Activated CD4-positive, alpha-beta memory T cell treated with anti-CD3 and anti-CD28 coated beads, Interleukin-2, amount 10 ng/mL, durations not matched to agents 7 days and 5 days (primary cell): ENCODE measurements around the gene SPDYE3. TPM values are rescaled to one million over a fixed set of nuclear protein-coding genes. Genes with fewer than 3 reads are reported as not detected.
A peak's percentile ranks its signal among the peaks of the same experiment; 100 is the strongest.
"Not testable (repeated sequence)": the region's sequence is repeated elsewhere in the genome, so short reads cannot be mapped to it uniquely, and the experiment has no call there.

ENCODE experiments used
- CTCF ChIA-PET: fragments of 350-600 bp; sonication (Branson Sonifier 250); formaldehyde crosslinking; loops from one replicate; lab custom pipeline; 2021; ENCODE audit warnings: antibody characterized with exemption, inconsistent platforms; lab: Charles Lee
- POLR2A ChIA-PET: fragments of 350-600 bp; sonication (Branson Sonifier 250); formaldehyde crosslinking; loops from one replicate; lab custom pipeline; 2021; ENCODE audit warnings: antibody characterized with exemption; lab: Charles Lee
- DNase-seq: peaks from one replicate; pipeline ENCODE4 v3.0.0-alpha.2; 2020
- H3K27ac Mint-ChIP-seq: one replicate; pipeline ENCODE4 v1.8.0; 2021; ENCODE audit warnings: mild to moderate bottlenecking, mixed read lengths
- H3K27me3 Mint-ChIP-seq: one replicate; pipeline ENCODE4 v1.8.0; 2021; ENCODE audit warnings: mixed read lengths
- H3K36me3 Mint-ChIP-seq: one replicate; pipeline ENCODE4 v1.8.0; 2021; ENCODE audit warnings: low read depth, mixed read lengths
- H3K4me1 Mint-ChIP-seq: one replicate; pipeline ENCODE4 v1.8.0; 2021; ENCODE audit warnings: mixed read lengths
- H3K4me3 Mint-ChIP-seq: one replicate; pipeline ENCODE4 v1.8.0; 2021; ENCODE audit warnings: mild to moderate bottlenecking, mixed read lengths
- H3K9me3 Mint-ChIP-seq: one replicate; pipeline ENCODE4 v1.8.0; 2021; ENCODE audit warnings: mixed read lengths
- total RNA-seq, 2 experiments: library from RNA; stranded (reverse); gene quantifications; one replicate each; pipeline ENCODE4 v1.2.3, GENCODE V29; 2021

Gene SPDYE3
- total RNA-seq, 2 experiments from 2014 or later, result not detected

DNA sequence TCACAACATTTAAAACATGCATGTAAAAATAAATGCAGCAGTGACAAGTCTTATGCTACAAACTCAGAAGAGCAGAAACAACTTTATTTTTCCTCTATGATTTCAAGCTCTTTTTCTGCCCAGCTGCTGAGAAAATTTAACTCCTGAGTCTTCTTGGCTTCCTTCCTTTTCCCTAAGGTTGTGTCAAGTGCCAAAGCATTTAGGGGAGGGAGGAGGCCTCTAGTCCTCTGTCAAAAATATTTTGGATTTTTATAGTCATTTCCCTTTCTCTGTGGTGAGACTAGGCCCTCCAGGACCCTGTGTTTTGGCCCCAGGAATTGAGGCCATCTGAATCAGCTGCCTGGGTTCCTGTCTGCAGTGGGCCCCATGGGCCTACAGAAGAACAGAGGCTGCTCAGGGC is 39.4 kb downstream of the SPDYE3 start:
- peaks cover 45% of the 10 kb centered on the region for H3K4me1 Mint-ChIP-seq
- H3K36me3 Mint-ChIP-seq, result peaks cover 66% of the 10 kb centered on the region
- DNase-seq, result no peak
- H3K27ac Mint-ChIP-seq, result no peak overlapping the region
- no peak overlapping the region for H3K4me3 Mint-ChIP-seq
- H3K27me3 Mint-ChIP-seq, result no peaks in the 10 kb centered on the region
- ChIA-PET POLR2A (interaction anchor here (0.7 to 1.4 kb wide), 4 partner anchors 12 to 126 kb away, joined by 3 read pairs; no protein-coding TSS in a partner anchor), CTCF (interaction anchor here (0.8 to 3.1 kb wide), 3 partner anchors 12 to 214 kb away, joined by 3 to 8 read pairs (median 4); no protein-coding TSS in a partner anchor)
- no peaks in the 10 kb centered on the region for H3K9me3 Mint-ChIP-seq

DNA sequence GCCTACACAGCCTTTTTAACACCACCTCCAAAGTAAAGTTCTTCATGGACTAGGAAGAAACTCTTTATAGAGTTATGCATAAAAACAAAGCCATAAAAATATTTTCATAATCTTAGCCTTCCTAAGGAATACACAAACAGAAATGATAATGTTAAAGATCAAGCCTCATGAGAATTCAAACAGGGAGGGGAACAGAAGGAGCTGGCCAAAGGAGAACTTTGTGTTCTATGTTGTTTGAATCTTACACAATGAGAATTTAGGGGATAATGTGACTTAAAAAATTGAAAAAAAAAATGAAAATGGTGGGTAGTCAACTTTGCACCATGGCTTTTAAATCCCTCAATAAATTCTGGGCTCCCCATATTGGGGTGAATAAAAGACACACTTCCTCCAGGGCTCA is 41.3 kb downstream of the SPDYE3 start:
- Mint-ChIP-seq H3K36me3 (peaks cover 62% of the 10 kb centered on the region), H3K4me3 (no peak overlapping the region), H3K27me3 (no peaks in the 10 kb centered on the region), H3K27ac (no peak overlapping the region), H3K9me3 (no peaks in the 10 kb centered on the region), H3K4me1 (peaks cover 46% of the 10 kb centered on the region)
- ChIA-PET CTCF (no interaction called here), POLR2A (no interaction called here)
- DNase-seq, result no peak

DNA sequence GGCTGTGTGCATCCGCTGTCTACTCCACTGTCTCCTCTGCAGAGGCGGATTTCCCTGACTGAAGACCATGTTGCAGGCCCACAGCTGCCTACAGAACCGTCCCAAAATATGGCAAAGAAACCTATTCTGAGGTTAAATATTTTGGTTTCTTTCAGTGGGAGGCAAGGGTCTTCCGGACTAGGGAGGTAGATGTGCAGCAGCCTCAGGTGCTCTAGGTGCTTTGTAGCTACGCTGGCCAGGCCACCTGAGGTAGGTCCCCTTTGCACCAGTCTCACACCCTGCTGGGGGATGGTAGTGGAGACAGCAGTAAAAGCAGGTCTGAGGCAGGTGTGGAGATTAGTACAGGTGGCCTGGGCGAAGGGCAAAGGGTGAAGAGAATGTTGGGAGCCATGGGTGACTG is 42.3 kb downstream of the SPDYE3 start:
- DNase-seq, result no peak
- Mint-ChIP-seq H3K36me3 (peaks cover 61% of the 10 kb centered on the region), H3K27me3 (no peaks in the 10 kb centered on the region), H3K27ac (peak overlapping the region; percentile 37), H3K4me1 (peaks cover 38% of the 10 kb centered on the region), H3K9me3 (no peaks in the 10 kb centered on the region), H3K4me3 (no peak overlapping the region)
- ChIA-PET CTCF (no interaction called here), POLR2A (no interaction called here)

DNA sequence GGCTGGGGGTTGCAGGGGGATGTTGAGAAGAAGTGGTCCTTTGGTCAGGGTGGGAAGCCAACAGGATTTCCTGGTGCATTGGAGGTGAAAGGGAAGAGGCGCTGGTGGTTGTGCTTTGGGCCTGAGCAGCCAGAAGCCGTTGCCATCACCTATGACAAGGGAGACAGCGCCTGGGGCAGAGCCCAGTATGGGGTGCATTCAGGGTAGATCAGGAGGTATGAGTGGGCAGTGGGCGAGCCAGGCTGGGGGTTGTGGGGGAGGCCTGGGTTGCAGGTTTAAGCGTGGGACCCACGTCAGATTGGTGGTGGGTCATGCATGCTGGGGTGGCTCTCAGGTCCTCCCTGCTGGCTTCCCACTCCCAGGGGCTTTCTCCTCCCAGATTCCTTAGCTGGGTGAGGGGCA is 44.2 kb downstream of the SPDYE3 start:
- Mint-ChIP-seq H3K9me3 (no peaks in the 10 kb centered on the region), H3K4me3 (peak overlapping the region; percentile 38), H3K4me1 (peaks cover 30% of the 10 kb centered on the region), H3K27me3 (no peaks in the 10 kb centered on the region), H3K36me3 (peaks cover 61% of the 10 kb centered on the region), H3K27ac (peak overlapping the region; percentile 80)
- CTCF ChIA-PET, result no interaction called here
- no peak for DNase-seq
- POLR2A ChIA-PET, result no interaction called here

DNA sequence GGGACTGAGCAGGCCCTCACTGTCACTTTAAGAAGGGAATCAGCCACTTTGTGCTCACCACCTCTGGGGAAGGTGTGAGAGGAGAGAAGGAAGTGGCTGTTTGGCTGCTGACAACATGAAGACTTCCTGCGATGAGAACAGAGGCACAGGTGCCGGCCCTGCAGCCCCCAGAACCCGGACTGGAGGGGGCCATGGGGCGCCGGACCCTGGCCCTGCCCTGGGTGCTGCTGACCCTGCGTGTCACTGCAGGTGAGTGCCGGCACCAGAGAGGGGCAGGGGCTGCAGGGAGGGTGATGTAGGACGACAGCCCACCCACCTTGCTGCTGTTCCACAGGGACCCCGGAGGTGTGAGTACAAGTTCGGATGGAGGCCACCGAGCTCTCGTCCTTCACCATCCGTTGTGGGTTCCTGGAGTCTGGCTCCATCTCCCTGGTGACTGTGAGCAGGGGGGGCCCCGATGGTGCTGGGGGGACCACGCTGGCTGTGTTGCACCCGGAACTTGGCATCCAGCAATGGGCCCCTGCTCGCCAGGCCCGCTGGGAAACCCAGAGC is 44.8 kb downstream of the SPDYE3 start:
- Mint-ChIP-seq H3K27ac (peak overlapping the region; percentile 64), H3K4me1 (peaks cover 27% of the 10 kb centered on the region), H3K36me3 (peaks cover 57% of the 10 kb centered on the region)
- H3K9me3 Mint-ChIP-seq, H3K4me3 Mint-ChIP-seq, POLR2A ChIA-PET, DNase-seq, CTCF ChIA-PET, H3K27me3 Mint-ChIP-seq: not testable (repeated sequence)

DNA sequence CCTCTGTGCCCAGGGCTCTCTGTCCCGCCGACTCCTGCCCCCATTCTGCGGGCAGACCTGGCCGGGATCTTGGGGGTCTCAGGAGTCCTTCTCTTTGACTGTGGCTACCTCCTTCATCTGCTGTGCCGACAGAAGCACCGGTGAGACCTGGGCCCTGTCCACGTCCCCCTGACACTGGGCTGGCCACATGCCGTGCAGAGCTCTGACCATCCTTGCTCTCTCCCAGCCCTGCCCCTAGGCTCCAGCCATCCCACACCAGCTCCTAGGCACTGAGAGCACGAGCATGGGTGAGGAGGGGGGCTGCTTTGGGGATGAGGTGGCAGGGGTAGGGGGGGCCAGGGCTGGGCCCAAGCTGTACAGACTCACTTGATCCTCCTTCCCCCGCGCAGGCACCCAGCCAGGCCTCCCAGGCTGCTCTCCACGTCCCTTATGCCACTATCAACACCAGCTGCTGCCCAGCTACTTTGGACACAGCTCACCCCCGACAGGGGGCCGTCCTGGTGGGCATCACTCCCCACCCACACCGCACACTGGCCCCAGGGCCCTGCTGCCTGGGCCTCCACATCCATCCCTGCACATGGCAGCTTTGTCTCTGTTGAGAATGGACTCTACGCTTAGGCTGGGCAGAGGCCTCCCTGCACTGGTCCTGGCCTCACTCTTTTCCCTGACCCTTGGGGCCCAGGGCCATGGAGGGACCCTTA is 45.6 kb downstream of the SPDYE3 start:
- ChIA-PET POLR2A (interaction anchor here (1.3 kb wide), 1 partner anchor 12 kb away, joined by 3 read pairs; no protein-coding TSS in a partner anchor), CTCF (no interaction called here)
- H3K9me3 Mint-ChIP-seq, result no peaks in the 10 kb centered on the region
- no peaks in the 10 kb centered on the region for H3K27me3 Mint-ChIP-seq
- H3K4me1 Mint-ChIP-seq, result peaks cover 27% of the 10 kb centered on the region
- H3K36me3 Mint-ChIP-seq, result peaks cover 56% of the 10 kb centered on the region
- peak overlapping the region; percentile 75 for H3K27ac Mint-ChIP-seq
- DNase-seq, result no peak
- H3K4me3 Mint-ChIP-seq, result peak overlapping the region; percentile 30

DNA sequence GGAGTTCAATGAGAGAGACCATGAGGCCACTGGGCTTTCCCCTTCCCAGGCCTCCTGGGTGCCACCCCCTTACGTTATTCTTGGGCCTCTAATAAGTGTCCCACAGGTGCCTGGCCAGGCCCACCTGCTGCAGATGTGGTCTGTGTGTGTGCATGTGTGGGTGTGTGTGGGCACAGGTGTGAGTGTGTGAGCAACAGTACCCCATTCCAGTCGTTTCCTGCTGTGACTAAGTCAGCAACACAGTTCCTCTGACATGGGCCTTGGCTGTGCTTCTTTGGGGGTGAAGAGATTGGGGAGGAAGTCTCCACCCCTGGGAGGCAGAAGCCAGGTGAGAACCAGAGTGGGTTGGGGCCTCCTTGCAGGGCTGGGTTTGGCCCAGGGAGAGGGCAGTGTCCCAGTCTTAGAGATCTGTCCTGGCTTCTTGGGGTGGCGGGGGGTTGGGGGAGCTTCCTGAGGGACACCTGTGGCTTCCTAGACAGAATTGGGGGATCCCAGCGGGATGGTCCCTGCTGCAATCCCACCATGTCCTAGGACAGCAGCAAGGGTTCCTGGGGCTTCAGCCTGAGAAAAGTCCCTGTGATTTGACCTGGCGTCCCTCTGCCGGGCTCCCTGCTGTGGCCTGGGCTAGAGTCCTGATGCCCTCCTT is 46.3 kb downstream of the SPDYE3 start:
- Mint-ChIP-seq H3K36me3 (peaks cover 57% of the 10 kb centered on the region), H3K9me3 (no peaks in the 10 kb centered on the region), H3K4me1 (peaks cover 27% of the 10 kb centered on the region), H3K27me3 (no peaks in the 10 kb centered on the region), H3K27ac (peak overlapping the region; percentile 75), H3K4me3 (no peak overlapping the region)
- POLR2A ChIA-PET, result interaction anchor here (1.3 kb wide), 1 partner anchor 11 kb away, joined by 3 read pairs; no protein-coding TSS in a partner anchor
- no peak for DNase-seq
- CTCF ChIA-PET, result interaction anchor here (1.0 kb wide), 1 partner anchor 9 kb away, joined by 3 read pairs; no protein-coding TSS in a partner anchor

DNA sequence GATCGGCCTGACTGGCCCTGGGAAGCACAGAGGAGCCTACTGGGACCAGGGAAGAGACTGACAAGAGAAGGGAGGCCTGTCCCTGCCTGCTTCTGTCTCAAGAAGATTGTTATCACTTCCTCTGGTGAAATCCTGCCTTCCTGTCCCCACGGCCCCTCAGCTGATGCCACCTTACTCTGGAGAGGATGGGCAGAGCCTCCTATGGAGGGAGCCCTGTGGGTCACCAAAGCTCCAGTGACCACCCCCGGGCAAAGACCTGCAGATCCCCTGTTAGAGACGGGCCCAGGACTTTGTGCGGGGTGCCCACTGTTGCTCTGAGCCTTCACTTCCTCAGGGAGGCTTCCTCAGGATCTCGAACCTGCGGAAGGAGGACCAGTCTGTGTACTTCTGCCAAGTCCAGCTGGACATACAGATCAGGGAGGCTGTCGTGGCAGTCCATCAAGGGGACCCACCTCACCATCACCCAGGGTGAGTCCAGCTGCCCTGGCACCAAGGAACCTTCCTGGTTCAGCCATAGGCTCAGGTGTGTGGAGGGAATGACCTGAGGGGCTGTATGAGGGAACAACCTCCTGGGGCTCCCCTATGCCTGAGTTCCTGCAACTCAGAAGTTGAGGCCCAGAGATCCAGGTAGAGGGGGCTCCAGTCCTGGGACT is 49.0 kb downstream of the SPDYE3 start:
- H3K9me3 Mint-ChIP-seq, result no peaks in the 10 kb centered on the region
- H3K4me3 Mint-ChIP-seq, result no peak overlapping the region
- H3K4me1 Mint-ChIP-seq, result peaks cover 14% of the 10 kb centered on the region
- H3K36me3 Mint-ChIP-seq, result peaks cover 53% of the 10 kb centered on the region
- no peaks in the 10 kb centered on the region for H3K27me3 Mint-ChIP-seq
- ChIA-PET POLR2A (no interaction called here), CTCF (no interaction called here)
- no peak overlapping the region for H3K27ac Mint-ChIP-seq
- DNase-seq, result no peak

DNA sequence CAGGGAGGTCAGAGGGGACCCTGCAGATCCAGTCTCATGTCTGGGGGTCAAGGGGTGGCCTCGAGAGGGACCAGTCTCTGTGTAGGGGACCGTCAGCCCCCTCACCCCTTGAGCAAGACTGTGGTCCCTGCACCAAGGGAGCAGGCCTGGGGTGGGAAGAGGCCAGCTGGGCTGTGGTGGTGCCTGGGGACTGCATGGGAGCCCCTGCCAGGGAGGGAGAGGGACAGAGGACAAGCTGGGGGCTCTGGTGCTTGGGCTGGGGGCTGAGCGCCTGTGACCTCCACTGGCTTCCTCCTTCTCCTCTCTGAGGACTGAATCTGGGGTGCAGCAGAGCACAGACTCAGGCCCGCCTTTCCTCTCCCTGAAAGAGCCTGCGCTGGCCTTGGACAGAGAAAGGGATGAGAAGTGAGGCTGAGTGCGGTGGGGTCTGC is 49.6 kb downstream of the SPDYE3 start:
- ChIA-PET CTCF (no interaction called here), POLR2A (no interaction called here)
- H3K4me1 Mint-ChIP-seq, result peaks cover 10% of the 10 kb centered on the region
- H3K36me3 Mint-ChIP-seq, result peaks cover 57% of the 10 kb centered on the region
- H3K4me3 Mint-ChIP-seq, result no peak overlapping the region
- no peak for DNase-seq
- H3K9me3 Mint-ChIP-seq, result no peaks in the 10 kb centered on the region
- H3K27ac Mint-ChIP-seq, result no peak overlapping the region
- no peaks in the 10 kb centered on the region for H3K27me3 Mint-ChIP-seq

DNA sequence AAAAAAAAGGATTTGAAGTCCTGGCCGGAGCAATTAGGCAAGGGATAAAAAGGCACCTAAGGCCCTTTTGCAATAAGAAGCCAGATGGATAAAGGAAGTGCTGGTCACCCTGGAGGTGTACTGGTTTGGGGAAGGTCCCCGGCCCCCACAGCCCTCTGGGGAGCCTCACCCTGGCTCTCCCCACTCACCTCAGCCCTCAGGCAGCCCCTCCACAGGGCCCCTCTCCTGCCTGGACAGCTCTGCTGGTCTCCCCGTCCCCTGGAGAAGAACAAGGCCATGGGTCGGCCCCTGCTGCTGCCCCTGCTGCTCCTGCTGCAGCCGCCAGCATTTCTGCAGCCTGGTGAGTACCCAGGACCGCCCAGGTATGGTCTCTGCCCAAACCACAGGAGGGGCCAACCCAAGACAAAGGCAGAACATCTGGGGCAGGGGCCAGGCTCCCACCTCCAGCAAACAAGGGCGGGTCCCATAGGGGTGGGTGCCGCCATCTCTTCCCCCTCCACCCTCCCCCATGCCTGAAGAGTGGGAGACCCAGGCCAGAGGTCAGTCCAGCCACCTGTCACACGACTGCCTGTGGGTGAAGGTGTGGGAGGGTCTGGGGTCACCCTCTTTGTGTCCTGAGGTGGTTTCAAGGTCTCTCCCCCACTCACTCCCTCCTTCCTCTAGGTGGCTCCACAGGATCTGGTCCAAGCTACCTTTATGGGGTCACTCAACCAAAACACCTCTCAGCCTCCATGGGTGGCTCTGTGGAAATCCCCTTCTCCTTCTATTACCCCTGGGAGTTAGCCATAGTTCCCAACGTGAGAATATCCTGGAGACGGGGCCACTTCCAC is 50.7 kb downstream of the SPDYE3 start, which contains the start of gene PILRB:
PILRB (plus strand) TSS at position 91 of the 830 bp plus-strand sequence; CDS start at position 277, 186 bp downstream.
- no peak within 1 kb of the TSS for H3K4me3 Mint-ChIP-seq
- peaks cover 6% of the 10 kb centered on the region for H3K4me1 Mint-ChIP-seq
- DNase-seq, result no peak
- peaks cover 65% of the 10 kb centered on the region for H3K36me3 Mint-ChIP-seq
- no peaks in the 10 kb centered on the region for H3K27me3 Mint-ChIP-seq
- no peak within 1 kb of the TSS for H3K27ac Mint-ChIP-seq
- CTCF ChIA-PET, result interaction anchor here (2.0 kb wide), 1 partner anchor 50 kb away, joined by 6 read pairs; no protein-coding TSS in a partner anchor
- H3K9me3 Mint-ChIP-seq, result no peaks in the 10 kb centered on the region
- POLR2A ChIA-PET, result no interaction called here

DNA sequence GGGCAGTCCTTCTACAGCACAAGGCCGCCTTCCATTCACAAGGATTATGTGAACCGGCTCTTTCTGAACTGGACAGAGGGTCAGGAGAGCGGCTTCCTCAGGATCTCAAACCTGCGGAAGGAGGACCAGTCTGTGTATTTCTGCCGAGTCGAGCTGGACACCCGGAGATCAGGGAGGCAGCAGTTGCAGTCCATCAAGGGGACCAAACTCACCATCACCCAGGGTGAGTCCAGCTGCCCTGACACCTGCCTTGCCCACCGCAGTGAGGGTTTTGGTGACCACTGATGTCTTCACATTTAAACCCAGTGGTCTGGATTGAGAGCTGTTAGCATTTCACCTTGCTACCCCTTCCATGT is 51.3 kb downstream of the SPDYE3 start:
- no peak for DNase-seq
- CTCF ChIA-PET, result interaction anchor here (2.0 kb wide), 1 partner anchor 49 kb away, joined by 6 read pairs; no protein-coding TSS in a partner anchor
- no peak overlapping the region for H3K4me3 Mint-ChIP-seq
- H3K4me1 Mint-ChIP-seq, result no peaks in the 10 kb centered on the region
- peaks cover 65% of the 10 kb centered on the region for H3K36me3 Mint-ChIP-seq
- no peak overlapping the region for H3K27ac Mint-ChIP-seq
- H3K27me3 Mint-ChIP-seq, result no peaks in the 10 kb centered on the region
- H3K9me3 Mint-ChIP-seq, result no peaks in the 10 kb centered on the region
- POLR2A ChIA-PET, result interaction anchor here (1.6 kb wide), 1 partner anchor 24 kb away, joined by 3 read pairs; no protein-coding TSS in a partner anchor
